ENCODE measurements around the gene TRIOBP.

Gene TRIOBP

GRCh38 chr22:37675930-37676735 lies 20.7 kb upstream of the TRIOBP start:
- Histone ChIP-seq H3K4me3 (peak overlapping the region; percentile 33), H3K36me3 (replicated peaks) (no peaks in the 10 kb centered on the region), H3K9me3 (no peaks in the 10 kb centered on the region), H3K27me3 (ENCODE audit: low read depth) (no peaks in the 10 kb centered on the region), H3K4me1 (peaks cover 27% of the 10 kb centered on the region)
- peak in 1 of 2 experiments; percentile 41 for DNase-seq (ENCODE audit: low spot score in 2 of 2)
- in situ Hi-C loops (cut with MboI; ENCODE audit: low sequenced_read_pairs), result no loop called here

GRCh38 chr22:37676736-37677492 lies 19.9 kb upstream of the TRIOBP start:
- no peaks in the 10 kb centered on the region for H3K9me3 ChIP-seq

GRCh38 chr22:37677493-37677974 lies 19.3 kb upstream of the TRIOBP start:
- Histone ChIP-seq H3K4me1 (peaks cover 27% of the 10 kb centered on the region), H3K36me3 (replicated peaks) (no peaks in the 10 kb centered on the region), H3K9me3 (no peaks in the 10 kb centered on the region), H3K27me3 (ENCODE audit: low read depth) (no peaks in the 10 kb centered on the region), H3K4me3 (peak overlapping the region; percentile 33)
- no peak for DNase-seq (ENCODE audit: low spot score in 2 of 2)
- in situ Hi-C loops (cut with MboI; ENCODE audit: low sequenced_read_pairs), result no loop called here

More at GRCh38 chr22:37676736-37677492, 19.9 kb upstream of the TRIOBP start:
- Histone ChIP-seq H3K36me3 (replicated peaks) (no peaks in the 10 kb centered on the region), H3K4me1 (peaks cover 27% of the 10 kb centered on the region), H3K4me3 (peak overlapping the region; percentile 33), H3K27me3 (ENCODE audit: low read depth) (no peaks in the 10 kb centered on the region)
- peak; percentile 68 to 90 for DNase-seq (ENCODE audit: low spot score in 2 of 2)
- in situ Hi-C loops (cut with MboI; ENCODE audit: low sequenced_read_pairs), result no loop called here

GRCh38 chr22:37678372-37678771 lies 18.5 kb upstream of the TRIOBP start:
- H3K9me3 ChIP-seq, result no peaks in the 10 kb centered on the region
- DNase-seq (ENCODE audit: low spot score in 2 of 2), result no peak
- in situ Hi-C loops (cut with MboI; ENCODE audit: low sequenced_read_pairs), result no loop called here
- peaks cover 27% of the 10 kb centered on the region for H3K4me1 ChIP-seq
- H3K4me3 ChIP-seq, result no peak overlapping the region
- no peaks in the 10 kb centered on the region for H3K36me3 ChIP-seq (replicated peaks)
- H3K27me3 ChIP-seq (ENCODE audit: low read depth), result no peaks in the 10 kb centered on the region

- Histone ChIP-seq H3K27me3 (ENCODE audit: low read depth) (no peaks in the 10 kb centered on the region), H3K4me1 (peaks cover 23% of the 10 kb centered on the region), H3K9me3 (no peaks in the 10 kb centered on the region), H3K36me3 (replicated peaks) (no peaks in the 10 kb centered on the region), H3K4me3 (no peak overlapping the region)
- in situ Hi-C loops (cut with MboI; ENCODE audit: low sequenced_read_pairs), result no loop called here
- no peak for DNase-seq (ENCODE audit: low spot score in 2 of 2)
These were observed 17.2 kb upstream of the TRIOBP start for GRCh38 chr22:37679670-37680069.

GRCh38 chr22:37680191-37680851 lies 16.5 kb upstream of the TRIOBP start:
- no peak overlapping the region for H3K4me3 ChIP-seq
- H3K36me3 ChIP-seq (replicated peaks), result no peaks in the 10 kb centered on the region
- no peak for DNase-seq (ENCODE audit: low spot score in 2 of 2)
- peaks cover 17% of the 10 kb centered on the region for H3K4me1 ChIP-seq
- H3K9me3 ChIP-seq, result no peaks in the 10 kb centered on the region
- in situ Hi-C loops (cut with MboI; ENCODE audit: low sequenced_read_pairs), result no loop called here
- H3K27me3 ChIP-seq (ENCODE audit: low read depth), result no peaks in the 10 kb centered on the region

- in situ Hi-C loops (cut with MboI; ENCODE audit: low sequenced_read_pairs), result no loop called here
- Histone ChIP-seq H3K36me3 (replicated peaks) (no peaks in the 10 kb centered on the region), H3K4me3 (no peak overlapping the region), H3K4me1 (peaks cover 14% of the 10 kb centered on the region), H3K9me3 (no peaks in the 10 kb centered on the region), H3K27me3 (ENCODE audit: low read depth) (no peaks in the 10 kb centered on the region)
- no peak for DNase-seq (ENCODE audit: low spot score in 2 of 2)
These were observed 15.8 kb upstream of the TRIOBP start for GRCh38 chr22:37681001-37681424.

- in situ Hi-C loops (cut with MboI; ENCODE audit: low sequenced_read_pairs), result no loop called here
- peak; percentile 72 to 87 for DNase-seq (ENCODE audit: low spot score in 2 of 2)
- Histone ChIP-seq H3K4me3 (no peak overlapping the region), H3K27me3 (ENCODE audit: low read depth) (no peaks in the 10 kb centered on the region), H3K4me1 (peaks cover 9% of the 10 kb centered on the region), H3K9me3 (no peaks in the 10 kb centered on the region), H3K36me3 (replicated peaks) (no peaks in the 10 kb centered on the region; the same call in 1 of the 2 replicates)
These were observed 15.2 kb upstream of the TRIOBP start for GRCh38 chr22:37681556-37682049.

GRCh38 chr22:37684803-37685615 lies 11.8 kb upstream of the TRIOBP start:
- in situ Hi-C loops (cut with MboI; ENCODE audit: low sequenced_read_pairs), result no loop called here

GRCh38 chr22:37686002-37686982 lies 10.6 kb upstream of the TRIOBP start, which contains the start of gene NOL12:
TSS of gene NOL12 (plus strand) at chr22:37686343. CDS start at chr22:37686393, 50 bp downstream.
- Histone ChIP-seq H3K4me1 (peaks cover 2% of the 10 kb centered on the region; the same call in 1 of the 2 replicates), H3K4me3 (peak within 1 kb of the TSS; percentile 79), H3K36me3 (replicated peaks) (peaks cover 27% of the 10 kb centered on the region), H3K9me3 (no peaks in the 10 kb centered on the region), H3K27me3 (ENCODE audit: low read depth) (no peaks in the 10 kb centered on the region)
- DNase-seq (ENCODE audit: low spot score in 2 of 2), result peak; percentile 84 to 89
- in situ Hi-C loops (cut with MboI; ENCODE audit: low sequenced_read_pairs), result no loop called here

More at GRCh38 chr22:37684803-37685615, 11.8 kb upstream of the TRIOBP start:
- Histone ChIP-seq H3K4me1 (peaks cover 2% of the 10 kb centered on the region; the same call in 1 of the 2 replicates), H3K27me3 (ENCODE audit: low read depth) (no peaks in the 10 kb centered on the region), H3K36me3 (replicated peaks) (peaks cover 18% of the 10 kb centered on the region), H3K4me3 (no peak overlapping the region), H3K9me3 (no peaks in the 10 kb centered on the region)
- DNase-seq (ENCODE audit: low spot score in 2 of 2), result no peak

- in situ Hi-C loops (cut with MboI; ENCODE audit: low sequenced_read_pairs), result no loop called here
- Histone ChIP-seq H3K36me3 (replicated peaks) (peaks cover 52% of the 10 kb centered on the region), H3K9me3 (no peaks in the 10 kb centered on the region), H3K27me3 (ENCODE audit: low read depth) (no peaks in the 10 kb centered on the region), H3K4me1 (peaks cover 2% of the 10 kb centered on the region; the same call in 1 of the 2 replicates), H3K4me3 (no peak overlapping the region)
- DNase-seq (ENCODE audit: low spot score in 2 of 2), result no peak
These were observed 6.4 kb upstream of the TRIOBP start for GRCh38 chr22:37690407-37690806.

All from HAP-1 (cell line).